Muscle of leg (tissue), 11 donors: ENCODE measurements around the gene PLPPR1. TPM values are rescaled to one million over a fixed set of nuclear protein-coding genes. Genes with fewer than 3 reads are reported as not detected.

ENCODE experiments used
- DNase-seq: peaks from one replicate; pipeline ENCODE4 v3.0.0; 2013
- H3K27ac ChIP-seq: one replicate; pipeline ENCODE4 v1.5.1; 2013; ENCODE audit warnings: mild to moderate bottlenecking, low read length, control low read depth
- H3K27me3 ChIP-seq: one replicate; pipeline ENCODE4 v1.6.1; 2013; ENCODE audit warnings: low read length; ENCODE audit not compliant: control insufficient read depth, insufficient read depth
- H3K36me3 ChIP-seq: one replicate; pipeline ENCODE4 v1.6.1; 2013; ENCODE audit warnings: low read length; ENCODE audit not compliant: control insufficient read depth, insufficient read depth
- H3K4me1 ChIP-seq: one replicate; pipeline ENCODE4 v1.6.1; 2013; ENCODE audit warnings: low read length; ENCODE audit not compliant: control insufficient read depth, insufficient read depth
- H3K4me3 ChIP-seq: one replicate; pipeline ENCODE4 v1.5.1; 2013; ENCODE audit warnings: low read length, control low read depth
- H3K9me3 ChIP-seq: replicated peaks from 2 replicates; pipeline ENCODE4 v1.6.1; 2013; ENCODE audit warnings: low read depth, low read length; ENCODE audit not compliant: control insufficient read depth
- WGBS: methylation state at CpG from one replicate; pipeline ENCODE4 v1.1.5; 2013; ENCODE audit warnings: missing lambda C conversion rate; ENCODE audit not compliant: insufficient coverage; 5-methylcytosine and 5-hydroxymethylcytosine counted together
- polyA plus RNA-seq, 8 donors: library from polyadenylated mRNA; unstranded; fragments of 120-200 nt; gene quantifications; one replicate each; pipeline versions ENCODE4 v1.2.1 to v1.2.3, GENCODE V29; 2013; ENCODE audit warnings: inconsistent platforms in 1 of 8, low replicate concordance in 1 of 8; ENCODE audit not compliant: insufficient read length in 8 of 8, insufficient read depth in 1 of 8
- total RNA-seq: library from RNA; stranded (reverse); fragments of 120-200 nt; gene quantifications from one replicate; pipeline ENCODE4 v1.2.4, GENCODE V29; 2013

Gene PLPPR1
- total and polyA plus RNA-seq, 9 donors = 1.8 to 4.3 (median 2.9) TPM

DNA sequence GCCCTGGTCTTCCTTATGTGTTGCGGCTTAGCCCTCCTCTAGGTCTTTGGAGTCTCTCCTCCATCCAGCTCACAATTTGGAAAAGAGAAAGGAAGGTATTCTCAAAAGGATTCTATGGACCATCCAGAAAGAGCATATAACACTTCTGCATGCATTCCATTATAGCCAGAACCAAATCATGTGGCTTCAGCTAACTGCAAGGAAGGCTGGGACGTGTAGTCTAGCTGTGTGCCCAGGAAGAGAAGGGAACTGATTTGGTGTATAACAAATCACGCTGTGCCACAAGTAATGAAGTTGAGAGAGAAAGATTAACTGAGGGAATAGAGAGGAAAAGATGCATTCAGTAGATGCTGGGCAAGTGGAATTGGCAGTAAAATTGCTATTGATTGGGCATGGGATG, 43.7 kb downstream of the PLPPR1 start:
- Histone ChIP-seq H3K9me3 (no peaks in the 10 kb centered on the region), H3K27ac (no peak overlapping the region), H3K4me3 (no peak overlapping the region), H3K4me1 (no peaks in the 10 kb centered on the region), H3K36me3 (no peaks in the 10 kb centered on the region), H3K27me3 (no peaks in the 10 kb centered on the region)
- 92% methylated on average over 2 of the region's 3 CpGs for WGBS
- DNase-seq = no peak

DNA sequence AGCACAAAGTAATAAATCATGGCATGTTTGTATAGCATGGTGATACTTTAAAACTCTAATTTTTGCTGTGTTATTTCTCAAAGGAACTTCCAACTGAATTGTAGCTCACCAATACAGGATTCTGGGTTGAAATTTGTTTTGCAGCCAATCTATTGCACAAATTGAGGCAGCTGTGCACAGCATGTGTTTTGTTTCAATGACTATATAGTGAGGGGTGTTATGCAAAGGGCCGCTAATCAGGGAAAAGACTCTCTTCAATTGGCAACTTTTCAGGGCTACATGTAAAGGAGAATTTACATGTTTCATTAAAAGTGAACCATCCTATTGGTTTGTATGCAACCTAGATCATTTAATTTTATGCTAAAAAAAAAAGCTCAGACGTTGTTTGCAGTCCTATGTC, 44.6 kb downstream of the PLPPR1 start:
- WGBS = no CpG with 5 or more reads among the region's 2 CpGs
- H3K4me3 ChIP-seq = no peak overlapping the region
- H3K9me3 ChIP-seq = no peaks in the 10 kb centered on the region
- no peak for DNase-seq
- no peaks in the 10 kb centered on the region for H3K27me3 ChIP-seq
- H3K27ac ChIP-seq = no peak overlapping the region
- no peaks in the 10 kb centered on the region for H3K4me1 ChIP-seq
- H3K36me3 ChIP-seq = no peaks in the 10 kb centered on the region

DNA sequence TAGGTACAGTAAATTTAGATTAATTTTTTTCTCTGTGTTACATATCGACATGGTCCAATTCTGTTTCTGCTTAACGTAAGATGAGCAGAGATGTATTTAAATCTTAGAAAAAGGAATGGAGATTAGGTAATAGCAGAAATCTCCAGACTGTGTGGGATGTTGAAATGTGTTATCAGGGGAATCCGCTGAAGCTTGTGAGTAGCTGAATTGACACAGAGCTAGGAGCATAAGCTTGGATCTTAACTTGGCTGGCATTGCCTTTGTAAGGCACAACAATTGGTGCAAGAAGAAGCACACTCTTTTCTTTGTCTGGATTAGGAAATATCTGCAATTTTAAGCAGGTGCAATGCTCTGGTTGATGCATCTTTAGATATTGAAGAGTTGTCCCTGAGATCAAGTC, 53.1 kb downstream of the PLPPR1 start:
- Histone ChIP-seq H3K4me3 (no peak overlapping the region), H3K4me1 (no peaks in the 10 kb centered on the region), H3K9me3 (no peaks in the 10 kb centered on the region), H3K27ac (no peak overlapping the region), H3K36me3 (no peaks in the 10 kb centered on the region), H3K27me3 (no peaks in the 10 kb centered on the region)
- WGBS = 88% methylated on average over 3 of the region's 3 CpGs
- DNase-seq = no peak

DNA sequence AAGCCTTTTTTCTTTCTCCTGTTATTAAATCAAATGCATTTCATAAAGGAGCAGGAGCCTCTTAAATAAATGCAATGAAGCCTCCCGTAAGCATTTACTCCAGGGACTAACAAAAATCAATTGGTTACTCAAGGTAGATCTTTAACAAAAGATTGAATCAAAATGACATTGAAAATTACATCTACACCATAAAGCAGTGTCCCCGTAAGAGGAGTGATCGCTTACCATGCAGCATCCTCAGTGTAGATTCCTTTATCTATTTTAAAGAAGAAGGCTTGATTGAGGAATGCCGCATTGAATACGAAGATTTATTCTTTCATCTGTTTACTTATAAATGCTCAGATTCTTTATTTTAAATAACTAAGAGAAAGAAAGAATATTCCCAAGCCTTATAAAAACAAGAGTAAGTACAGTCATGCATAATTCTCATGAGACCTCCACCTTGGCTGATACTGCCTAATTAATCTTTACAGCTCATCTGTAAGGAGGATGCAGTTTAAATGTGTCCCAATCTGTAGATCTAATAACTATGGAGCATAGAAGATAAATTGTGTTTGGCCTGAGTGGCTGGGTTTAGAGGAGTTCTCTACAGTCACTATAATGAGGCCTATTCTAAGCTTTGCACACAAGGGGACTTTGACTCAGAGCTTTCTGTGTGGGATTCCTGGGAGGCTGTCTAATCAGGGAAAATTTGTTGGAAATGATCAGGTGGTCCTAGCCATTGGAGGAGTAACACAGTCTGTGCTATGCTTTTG, 55.1 kb downstream of the PLPPR1 start:
- Histone ChIP-seq H3K9me3 (no peaks in the 10 kb centered on the region), H3K4me1 (no peaks in the 10 kb centered on the region), H3K36me3 (no peaks in the 10 kb centered on the region), H3K4me3 (no peak overlapping the region), H3K27ac (no peak overlapping the region), H3K27me3 (no peaks in the 10 kb centered on the region)
- no peak for DNase-seq
- no CpG with 5 or more reads among the region's 5 CpGs for WGBS

DNA sequence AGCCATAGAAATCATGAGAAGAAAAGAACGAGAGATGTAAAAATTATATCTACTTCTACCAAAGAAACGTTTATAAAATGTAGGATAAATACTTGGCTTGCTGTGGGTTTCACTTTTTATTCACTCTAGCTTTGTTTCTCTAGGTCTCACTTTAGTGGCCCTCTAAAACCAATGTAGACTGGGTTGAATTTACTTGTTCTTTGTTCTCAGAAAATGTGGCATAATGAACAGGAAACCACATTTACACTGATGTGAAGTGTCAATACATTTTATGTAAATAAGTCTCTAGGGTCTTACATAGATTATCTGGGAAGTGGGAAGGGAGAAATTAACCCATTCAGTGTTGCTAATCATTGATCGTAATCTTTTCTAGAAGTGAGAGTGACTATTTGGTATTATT, 58.9 kb downstream of the PLPPR1 start:
- no peaks in the 10 kb centered on the region for H3K27me3 ChIP-seq
- WGBS = no CpG with 5 or more reads among the region's 3 CpGs
- no peaks in the 10 kb centered on the region for H3K9me3 ChIP-seq
- no peak for DNase-seq
- no peaks in the 10 kb centered on the region for H3K36me3 ChIP-seq
- no peaks in the 10 kb centered on the region for H3K4me1 ChIP-seq
- no peak overlapping the region for H3K27ac ChIP-seq
- no peak overlapping the region for H3K4me3 ChIP-seq

DNA sequence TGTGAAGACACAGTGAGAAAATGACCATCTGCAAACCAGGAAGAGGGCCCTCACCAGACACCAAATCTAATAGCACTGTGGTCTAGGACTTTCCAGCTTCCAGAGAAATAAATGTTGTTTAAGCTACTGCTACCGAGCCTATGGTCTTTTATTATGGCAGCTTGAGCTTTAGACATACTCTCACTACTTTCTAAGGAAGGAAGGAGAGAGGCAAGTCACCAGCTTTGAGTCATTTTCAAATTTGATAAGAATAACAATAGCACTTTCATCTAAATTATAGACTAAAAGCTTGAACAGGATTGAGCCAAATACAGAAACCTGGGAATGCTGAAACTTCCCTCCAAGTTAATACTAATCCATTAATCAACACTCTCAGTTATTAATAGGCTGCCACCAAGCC, 64.4 kb downstream of the PLPPR1 start:
- Histone ChIP-seq H3K36me3 (no peaks in the 10 kb centered on the region), H3K4me1 (no peaks in the 10 kb centered on the region), H3K27ac (no peak overlapping the region), H3K27me3 (no peaks in the 10 kb centered on the region), H3K4me3 (no peak overlapping the region), H3K9me3 (no peaks in the 10 kb centered on the region)
- no CpG with 5 or more reads among the region's 1 CpG for WGBS
- DNase-seq = no peak

DNA sequence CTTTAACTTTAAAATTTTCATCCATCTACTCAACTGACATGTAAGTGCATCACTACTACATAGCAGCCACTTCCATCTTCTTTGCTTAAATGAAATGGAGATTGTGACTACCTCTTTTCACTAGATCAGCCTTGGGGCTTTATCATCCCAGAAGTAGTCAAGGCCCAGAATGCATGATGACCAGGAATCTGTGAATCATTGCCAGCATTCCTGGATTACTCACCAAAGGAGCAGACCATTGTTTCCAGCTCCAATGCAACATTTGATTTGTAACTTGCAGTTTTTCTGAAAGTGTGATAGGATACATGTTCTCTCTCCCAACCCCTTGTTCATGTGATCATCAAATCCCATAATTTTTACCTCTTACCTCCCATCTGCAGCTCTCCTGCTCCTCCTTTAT, 65.1 kb downstream of the PLPPR1 start:
- no peaks in the 10 kb centered on the region for H3K36me3 ChIP-seq
- no peak for DNase-seq

DNA sequence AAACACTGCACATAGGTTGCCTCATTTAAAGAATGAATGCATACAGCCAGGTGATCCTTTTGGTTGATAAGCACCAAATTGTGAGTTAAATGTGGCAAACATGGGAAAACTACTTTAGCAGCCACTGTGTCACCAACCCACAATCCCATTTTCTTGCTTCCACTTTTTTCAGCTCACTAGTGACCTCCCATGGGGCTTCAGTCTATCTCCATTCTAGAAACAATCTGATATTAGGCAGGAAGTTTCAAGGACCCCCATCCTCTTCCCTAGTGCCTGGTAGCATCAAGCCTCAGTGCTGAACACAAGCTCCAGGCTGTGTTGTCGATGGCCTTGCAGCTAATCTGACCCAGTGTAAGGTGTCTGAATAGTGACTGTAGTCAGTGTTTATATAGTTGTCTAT, 66.2 kb downstream of the PLPPR1 start:
- no peaks in the 10 kb centered on the region for H3K36me3 ChIP-seq
- DNase-seq = no peak
- no peak overlapping the region for H3K4me3 ChIP-seq
- no peak overlapping the region for H3K27ac ChIP-seq
- H3K27me3 ChIP-seq = no peaks in the 10 kb centered on the region
- H3K4me1 ChIP-seq = no peaks in the 10 kb centered on the region
- no CpG with 5 or more reads among the region's 1 CpG for WGBS
- no peaks in the 10 kb centered on the region for H3K9me3 ChIP-seq

More for the DNA sequence above, 65.1 kb downstream of the PLPPR1 start:
- no peaks in the 10 kb centered on the region for H3K4me1 ChIP-seq
- no peak overlapping the region for H3K27ac ChIP-seq
- no peaks in the 10 kb centered on the region for H3K9me3 ChIP-seq
- H3K27me3 ChIP-seq = no peaks in the 10 kb centered on the region
- no peak overlapping the region for H3K4me3 ChIP-seq

DNA sequence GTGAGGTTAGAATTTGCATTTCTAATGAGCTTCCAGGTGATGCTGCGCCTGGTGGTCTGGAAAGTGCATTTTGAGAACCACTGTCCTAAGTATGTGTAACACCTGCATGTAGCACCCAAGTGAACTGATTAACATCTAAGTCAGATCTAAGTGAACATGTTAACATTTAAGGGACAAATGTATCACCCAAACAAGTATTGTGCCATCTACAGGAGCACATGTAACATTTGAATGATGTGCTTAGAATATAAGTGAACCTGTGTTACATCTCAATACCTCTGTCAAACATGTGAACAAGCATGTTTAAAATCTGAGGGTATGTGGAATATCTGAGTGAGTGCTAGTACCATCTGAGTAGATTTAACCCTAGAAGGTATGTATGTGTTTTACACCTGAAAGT, 68.7 kb downstream of the PLPPR1 start:
- no peaks in the 10 kb centered on the region for H3K9me3 ChIP-seq
- no peaks in the 10 kb centered on the region for H3K4me1 ChIP-seq
- H3K4me3 ChIP-seq = no peak overlapping the region
- H3K27me3 ChIP-seq = no peaks in the 10 kb centered on the region
- WGBS = no CpG with 5 or more reads among the region's 1 CpG
- no peak overlapping the region for H3K27ac ChIP-seq
- H3K36me3 ChIP-seq = no peaks in the 10 kb centered on the region
- no peak for DNase-seq

DNA sequence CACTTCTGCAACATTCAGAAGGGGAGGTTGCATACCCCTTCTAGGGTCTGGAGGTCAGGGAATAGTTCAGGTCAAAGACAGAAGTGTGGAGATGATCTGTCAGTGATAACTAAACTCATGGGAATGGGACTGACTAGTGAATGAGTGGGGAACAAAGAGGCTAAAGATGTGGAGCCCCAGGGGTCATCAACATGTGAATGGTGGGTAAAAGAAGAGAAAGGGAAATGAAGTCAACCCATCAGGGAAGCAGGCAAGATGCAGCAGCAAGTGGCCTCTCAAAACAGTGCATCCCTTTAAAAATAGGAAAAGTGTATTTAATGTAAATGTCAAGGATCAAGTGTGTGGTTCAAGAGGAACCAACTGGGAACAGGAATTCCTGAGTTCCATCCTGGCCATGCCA, 69.9 kb downstream of the PLPPR1 start:
- no peaks in the 10 kb centered on the region for H3K27me3 ChIP-seq
- no peaks in the 10 kb centered on the region for H3K9me3 ChIP-seq
- H3K36me3 ChIP-seq = no peaks in the 10 kb centered on the region
- no peaks in the 10 kb centered on the region for H3K4me1 ChIP-seq
- no peak overlapping the region for H3K4me3 ChIP-seq
- H3K27ac ChIP-seq = no peak overlapping the region
- no peak for DNase-seq

DNA sequence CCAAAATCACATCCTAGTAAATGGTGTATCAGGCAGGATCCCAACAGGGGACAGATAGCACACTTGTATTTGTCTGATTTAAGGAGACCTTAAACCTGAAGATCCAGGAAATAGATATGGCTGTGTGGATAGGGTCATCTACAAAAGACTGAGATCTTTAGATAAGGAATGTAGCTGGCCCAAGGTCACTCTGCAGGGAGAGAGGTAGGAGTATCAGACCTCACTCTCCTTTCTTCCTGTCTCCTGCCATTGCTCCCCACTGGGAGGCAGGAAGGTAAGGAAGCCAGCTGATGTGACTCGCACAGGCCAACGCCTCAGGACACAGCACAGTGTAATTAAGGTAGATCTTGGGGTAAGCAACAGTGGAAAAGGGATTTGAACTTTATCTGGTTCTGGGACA, 85.8 kb downstream of the PLPPR1 start:
- no peaks in the 10 kb centered on the region for H3K9me3 ChIP-seq
- DNase-seq = no peak
- no peaks in the 10 kb centered on the region for H3K4me1 ChIP-seq
- no peak overlapping the region for H3K4me3 ChIP-seq
- no peaks in the 10 kb centered on the region for H3K27me3 ChIP-seq
- H3K27ac ChIP-seq = no peak overlapping the region
- no peaks in the 10 kb centered on the region for H3K36me3 ChIP-seq
- WGBS = no CpG with 5 or more reads among the region's 2 CpGs
